ENCODE data around the gene FXYD6. TPM values are rescaled to one million over a fixed set of nuclear protein-coding genes. Genes with fewer than 3 reads are reported as not detected.
"Not testable (repeated sequence)": the region's sequence is repeated elsewhere in the genome, so short reads cannot be mapped to it uniquely, and the experiment has no call there.

FXYD6 gene
- total RNA-seq, 2 donors from 2014 or later, result 17.5 to 17.8 TPM

- DNase-seq (ENCODE audit: low spot score), result no peak
- no peak for ATAC-seq (ENCODE audit: insufficient number of reproducible peaks, low FRiP score, low read depth)
- no peaks in the 10 kb centered on the region for H3K4me1 ChIP-seq (ENCODE audit: control insufficient read depth in 1 of 2, low read depth in 2 of 2)
- no peaks in the 10 kb centered on the region for H3K9me3 ChIP-seq
- no peaks in the 10 kb centered on the region for H3K27me3 ChIP-seq (replicated peaks; ENCODE audit: insufficient read depth)
- H3K4me3 ChIP-seq, result no peak overlapping the region
- TF ChIP-seq CTCF (IDR thresholded peaks at IDR 0.05), result no peak
- no peaks in the 10 kb centered on the region for H3K36me3 ChIP-seq
- H3K27ac ChIP-seq, result no peak overlapping the region
These were observed 8.4 kb downstream of the FXYD6 start for GRCh38 chr11:117868088-117868487.

- no peak for TF ChIP-seq CTCF (IDR thresholded peaks at IDR 0.05)
- Histone ChIP-seq H3K27me3 (replicated peaks; ENCODE audit: insufficient read depth) (no peaks in the 10 kb centered on the region), H3K4me3 (no peak overlapping the region), H3K9me3 (no peaks in the 10 kb centered on the region), H3K36me3 (no peaks in the 10 kb centered on the region), H3K4me1 (ENCODE audit: control insufficient read depth in 1 of 2, low read depth in 2 of 2) (no peaks in the 10 kb centered on the region), H3K27ac (no peak overlapping the region)
- ATAC-seq (ENCODE audit: insufficient number of reproducible peaks, low FRiP score, low read depth), result no peak
- no peak for DNase-seq (ENCODE audit: low spot score)
These were observed 9.9 kb downstream of the FXYD6 start for GRCh38 chr11:117866526-117866925.

- not testable (repeated sequence) for H3K4me3 ChIP-seq; H3K27me3 ChIP-seq (replicated peaks; ENCODE audit: insufficient read depth); H3K27ac ChIP-seq; H3K4me1 ChIP-seq (ENCODE audit: control insufficient read depth in 1 of 2, low read depth in 2 of 2); H3K36me3 ChIP-seq; DNase-seq (ENCODE audit: low spot score); H3K9me3 ChIP-seq; ATAC-seq (ENCODE audit: insufficient number of reproducible peaks, low FRiP score, low read depth)
These were observed 10.9 kb downstream of the FXYD6 start for GRCh38 chr11:117865546-117865945.

DNA sequence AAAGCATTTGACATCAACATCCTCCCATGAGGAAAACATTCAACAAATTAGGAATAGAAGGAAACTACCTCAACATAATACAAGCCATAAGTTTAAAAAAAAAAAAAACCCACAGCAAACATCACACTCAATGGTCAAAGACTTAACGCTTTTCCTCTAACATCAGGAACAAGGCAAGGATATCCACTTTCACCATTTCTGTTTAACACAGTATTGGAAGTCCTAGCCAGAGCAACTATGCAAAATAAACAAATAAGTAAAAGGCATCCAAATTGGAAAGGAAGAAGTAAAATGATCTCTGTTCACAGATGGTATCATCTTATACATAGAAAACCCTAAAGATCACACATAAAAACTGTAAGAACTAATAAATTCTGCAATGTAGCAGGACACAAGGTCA, 13.1 kb downstream of the FXYD6 start:
- no peak for TF ChIP-seq CTCF (IDR thresholded peaks at IDR 0.05)
- H3K27me3 ChIP-seq (replicated peaks; ENCODE audit: insufficient read depth), result no peaks in the 10 kb centered on the region
- DNase-seq (ENCODE audit: low spot score), result no peak
- no peaks in the 10 kb centered on the region for H3K9me3 ChIP-seq
- no peaks in the 10 kb centered on the region for H3K4me1 ChIP-seq (ENCODE audit: control insufficient read depth in 1 of 2, low read depth in 2 of 2)
- ATAC-seq (ENCODE audit: insufficient number of reproducible peaks, low FRiP score, low read depth), result no peak
- H3K36me3 ChIP-seq, result no peaks in the 10 kb centered on the region
- no peak overlapping the region for H3K4me3 ChIP-seq
- H3K27ac ChIP-seq, result no peak overlapping the region

DNA sequence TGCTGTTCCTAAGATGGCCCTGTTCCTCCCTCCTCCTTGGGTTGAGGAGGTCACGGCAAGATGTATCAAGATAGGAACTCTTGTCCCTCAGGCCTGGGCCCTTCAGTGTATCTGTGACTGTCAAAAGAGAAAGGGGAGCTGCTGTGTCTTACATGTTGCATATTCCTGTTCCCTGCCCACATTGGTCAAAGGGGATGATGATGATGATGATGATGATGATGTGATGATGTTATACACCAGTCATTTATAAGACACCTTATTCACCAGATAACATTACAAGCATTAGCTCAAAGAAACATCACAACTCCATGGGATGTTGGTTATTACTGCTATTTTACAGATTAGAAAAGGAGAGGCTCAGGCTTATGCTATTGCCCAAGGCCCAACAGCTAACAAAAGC, 13.7 kb downstream of the FXYD6 start:
- no peaks in the 10 kb centered on the region for H3K27me3 ChIP-seq (replicated peaks; ENCODE audit: insufficient read depth)
- ATAC-seq (ENCODE audit: insufficient number of reproducible peaks, low FRiP score, low read depth) (no peak), DNase-seq (ENCODE audit: low spot score) (no peak)
- H3K9me3 ChIP-seq, result no peaks in the 10 kb centered on the region
- no peaks in the 10 kb centered on the region for H3K4me1 ChIP-seq (ENCODE audit: control insufficient read depth in 1 of 2, low read depth in 2 of 2)
- no peak for TF ChIP-seq CTCF (IDR thresholded peaks at IDR 0.05)
- H3K4me3 ChIP-seq, result no peak overlapping the region
- H3K36me3 ChIP-seq, result no peaks in the 10 kb centered on the region
- no peak overlapping the region for H3K27ac ChIP-seq

DNA sequence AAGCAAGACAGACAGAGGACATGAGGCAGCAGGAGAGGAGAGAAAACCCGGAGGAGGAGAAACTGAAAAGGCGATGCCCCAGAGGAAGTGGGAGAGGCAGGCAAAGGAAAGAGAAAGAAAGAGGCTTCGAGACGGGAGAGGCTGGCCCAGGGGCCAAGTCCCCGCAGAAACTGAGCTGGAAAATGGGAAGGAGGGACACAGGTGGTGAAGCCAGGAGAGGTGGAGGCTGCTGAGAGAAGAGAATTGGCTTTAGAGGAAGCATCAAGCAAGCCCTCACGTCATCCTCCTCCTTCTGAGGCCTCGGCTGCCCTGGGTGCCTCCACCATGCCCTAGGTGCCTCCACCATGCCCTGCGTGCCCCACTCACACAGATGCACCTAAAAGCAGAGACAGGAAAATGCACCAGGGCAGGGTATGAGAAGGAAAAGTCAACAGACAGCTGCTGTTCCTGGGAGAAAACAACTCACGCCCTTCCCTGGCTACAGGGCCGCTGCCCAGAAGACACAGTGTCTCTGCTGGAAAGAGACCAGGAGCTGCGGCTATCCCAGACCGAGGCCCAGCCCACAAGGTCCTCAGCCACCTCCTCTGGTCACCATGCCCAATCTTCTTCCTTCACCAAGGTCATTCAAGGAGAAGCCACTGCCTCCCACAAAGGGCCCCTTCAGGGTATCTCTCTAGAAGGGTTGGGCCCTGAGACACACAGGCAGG, 14.3 kb downstream of the FXYD6 start:
- Histone ChIP-seq H3K36me3 (no peaks in the 10 kb centered on the region), H3K27me3 (replicated peaks; ENCODE audit: insufficient read depth) (no peaks in the 10 kb centered on the region), H3K4me3 (no peak overlapping the region), H3K27ac (no peak overlapping the region), H3K9me3 (no peaks in the 10 kb centered on the region), H3K4me1 (ENCODE audit: control insufficient read depth in 1 of 2, low read depth in 2 of 2) (no peaks in the 10 kb centered on the region)
- DNase-seq (ENCODE audit: low spot score) (no peak), ATAC-seq (ENCODE audit: insufficient number of reproducible peaks, low FRiP score, low read depth) (no peak)
- TF ChIP-seq CTCF (IDR thresholded peaks at IDR 0.05), result no peak

Measured in thoracic aorta (tissue), 2 donors.